Adrenal gland (tissue), 12 donors: ENCODE results near the gene HABP4. TPM values are rescaled to one million over a fixed set of nuclear protein-coding genes. Genes with fewer than 3 reads are reported as not detected.

Source experiments
- DNase-seq, 7 donors: peaks; one replicate each; pipeline ENCODE4 v3.0.0-alpha.2; 2019 to 2020
- H3K27ac ChIP-seq, 5 donors: fragments of 200-600 bp; sonication (generic) in 4 of 5; 1 replicate in 3 of 5; 2 replicates in 2 of 5; pipeline versions ENCODE4 v1.5.1 to v1.8.0; 2016 to 2020; ENCODE audit warnings: mild to moderate bottlenecking in 1 of 5
- H3K27me3 ChIP-seq: fragments of 200-600 bp; 2 replicates; pipeline ENCODE4 v1.8.0; 2021
- H3K36me3 ChIP-seq, 2 donors: fragments of 200-600 bp; replicated peaks in 1 of 2; 1 replicate in 1 of 2; 2 replicates in 1 of 2; pipeline versions ENCODE4 v1.5.1 to v1.8.0; 2018 to 2022
- H3K4me1 ChIP-seq, 2 donors: fragments of 200-600 bp; replicated peaks in 1 of 2; 1 replicate in 1 of 2; 2 replicates in 1 of 2; pipeline versions ENCODE4 v1.5.1 to v1.8.0; 2018 to 2021
- H3K4me3 ChIP-seq, 4 donors: fragments of 200-600 bp; sonication (generic) in 3 of 4; one replicate each; pipeline ENCODE4 v1.5.1; 2016 to 2018
- H3K9me3 ChIP-seq, 3 donors: fragments of 200-600 bp; sonication (generic) in 1 of 3; replicated peaks in 1 of 3; 1 replicate in 2 of 3; 2 replicates in 1 of 3; pipeline versions ENCODE4 v1.5.1 to v1.8.0; 2016 to 2021
- POLR2A ChIP-seq, 2 donors: fragments of 450-650 bp; IDR thresholded peaks; one replicate each; pipeline ENCODE4 v1.6.1; 2017; ENCODE audit warnings: antibody characterized with exemption in 2 of 2, mild to moderate bottlenecking in 2 of 2, moderate library complexity in 1 of 2
- WGBS, 4 donors: extraction: QIAGEN DNeasy Blood & Tissue Kit in 2 of 4; methylation state at CpG; one replicate each; pipeline versions ENCODE4 v1.1.5 to v1.1.7; 2013 to 2017; 5-methylcytosine and 5-hydroxymethylcytosine counted together
- intact Hi-C, 2 donors: fragments of 100-400 bp; cut with DNase I; formaldehyde crosslinking; loops; one replicate each; pipeline versions ENCODE4 v1.14.1 to v1.15.0; 2022 to 2023
- polyA plus RNA-seq, 3 donors: library from polyadenylated mRNA; stranded (reverse); fragments of 200-250 nt in 2 of 3; fragments of 350-450 nt in 1 of 3; fragmentation: Illumina TruSeq in 1 of 3; extraction: RNeasy Lipid Tissue Mini Kit (QIAGEN cat#74804) in 1 of 3; gene quantifications; one replicate each; pipeline ENCODE4 v1.2.3, GENCODE V29; 2013 to 2014
- total RNA-seq, 9 donors: library from RNA; depleted of rRNA in 4 of 9; stranded (reverse); fragments of >200 nt in 4 of 9; fragments of 120-200 nt in 1 of 9; fragmentation: NEBNext Ultra II Directional in 1 of 9; extraction: Animal tissue kit (Norgen Biotek cat#: 25700) in 1 of 9; gene quantifications; one replicate each; pipeline versions ENCODE4 v1.1.0 to v1.2.4, GENCODE V29; 2013 to 2023
- TF ChIP-seq, protein P1 (sequence below), 6 experiments: fragments of 450-650 bp in 4 of 6; fragments of 200-600 bp in 2 of 6; sonication (generic) in 1 of 6; IDR thresholded peaks; 1 replicate in 5 of 6; 2 replicates in 1 of 6; pipeline versions ENCODE4 v1.5.1 to v1.8.0; 2016 to 2021; ENCODE audit warnings: antibody characterized with exemption in 6 of 6, mild to moderate bottlenecking in 2 of 6, moderate library complexity in 1 of 6
- donor health status: healthy with polysubstance abuse.
- donor health status: Bipolar disorder and iron deficiency.
- donor health status: DM: yes; HTN: yes; CAD: no.
- donor health status: DM: no; HTN: no; CAD: no.
- donor health status: DM: no; HTN: no; CAD: no.
- donor health status: DM: yes; HTN: yes; CAD: no.

Gene HABP4
- total and polyA plus RNA-seq, 12 donors, result 4.8 to 22.4 (median 10.0) TPM

DNA sequence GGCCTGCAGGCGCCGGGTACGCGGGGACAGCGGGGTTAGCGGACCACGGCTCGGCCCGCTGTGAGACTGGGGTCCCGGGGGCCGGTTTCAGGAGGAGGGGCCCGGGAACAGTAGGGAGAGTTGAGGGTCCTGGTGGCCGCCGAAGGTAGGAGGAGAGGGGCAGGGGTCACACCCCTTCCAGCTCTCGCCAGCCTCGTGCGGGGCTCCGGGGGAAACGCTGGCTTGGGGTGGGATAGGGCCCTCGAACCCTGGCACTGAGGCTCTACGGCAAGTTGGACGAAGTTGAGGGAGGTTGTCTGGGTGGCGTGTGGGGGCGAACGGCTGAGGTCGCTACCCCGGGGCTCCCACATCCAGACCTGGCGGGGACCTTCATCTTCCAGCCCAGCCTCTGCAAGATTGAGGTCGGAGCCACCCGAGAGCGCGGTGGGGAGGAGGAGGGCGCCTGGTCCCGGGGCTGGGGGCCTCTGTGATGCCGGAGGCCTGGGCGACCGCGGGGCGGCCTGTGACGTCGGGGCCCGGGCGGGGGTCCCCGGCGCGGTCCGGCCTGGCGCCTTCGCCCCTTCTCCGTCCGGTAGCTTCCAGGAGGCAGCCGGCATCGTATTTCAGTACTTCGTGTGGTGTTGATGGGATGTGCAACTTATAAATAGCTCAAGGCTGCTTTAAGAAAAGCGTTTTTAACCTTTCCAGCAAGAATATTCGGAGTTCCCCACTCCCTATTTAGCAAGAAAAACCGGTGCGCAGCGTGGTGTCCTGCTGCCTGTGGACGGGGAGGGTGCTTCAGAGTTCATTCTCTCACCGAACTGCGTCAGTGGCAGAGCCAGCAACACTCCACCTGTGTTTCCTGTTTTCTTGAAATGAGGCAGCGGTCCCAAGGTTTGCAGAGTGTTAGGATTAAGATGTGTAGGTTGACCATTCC lies 902 bp downstream of the HABP4 start:
- Histone ChIP-seq H3K27me3 (no peaks in the 10 kb centered on the region), H3K36me3 (no peaks in the 10 kb centered on the region), H3K4me3 (peak overlapping the region in 2 of 4 donors; percentile 52 to 75), H3K27ac (peak overlapping the region in 4 of 5 donors; percentile 65 to 90 (median 73)), H3K4me1 (peaks cover 4 to 10% of the 10 kb centered on the region in 2 donors), H3K9me3 (no peaks in the 10 kb centered on the region)
- DNase-seq, result peak; percentile 22 to 73 (median 40)
- intact Hi-C loops, result no loop called here
- no peak for TF ChIP-seq POLR2A (IDR thresholded peaks at IDR 0.05)
- TF ChIP-seq, protein P1, sequence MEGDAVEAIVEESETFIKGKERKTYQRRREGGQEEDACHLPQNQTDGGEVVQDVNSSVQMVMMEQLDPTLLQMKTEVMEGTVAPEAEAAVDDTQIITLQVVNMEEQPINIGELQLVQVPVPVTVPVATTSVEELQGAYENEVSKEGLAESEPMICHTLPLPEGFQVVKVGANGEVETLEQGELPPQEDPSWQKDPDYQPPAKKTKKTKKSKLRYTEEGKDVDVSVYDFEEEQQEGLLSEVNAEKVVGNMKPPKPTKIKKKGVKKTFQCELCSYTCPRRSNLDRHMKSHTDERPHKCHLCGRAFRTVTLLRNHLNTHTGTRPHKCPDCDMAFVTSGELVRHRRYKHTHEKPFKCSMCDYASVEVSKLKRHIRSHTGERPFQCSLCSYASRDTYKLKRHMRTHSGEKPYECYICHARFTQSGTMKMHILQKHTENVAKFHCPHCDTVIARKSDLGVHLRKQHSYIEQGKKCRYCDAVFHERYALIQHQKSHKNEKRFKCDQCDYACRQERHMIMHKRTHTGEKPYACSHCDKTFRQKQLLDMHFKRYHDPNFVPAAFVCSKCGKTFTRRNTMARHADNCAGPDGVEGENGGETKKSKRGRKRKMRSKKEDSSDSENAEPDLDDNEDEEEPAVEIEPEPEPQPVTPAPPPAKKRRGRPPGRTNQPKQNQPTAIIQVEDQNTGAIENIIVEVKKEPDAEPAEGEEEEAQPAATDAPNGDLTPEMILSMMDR (IDR thresholded peaks at IDR 0.05), result no peak
- 2 to 3% (median 2%) methylated on average over 17 to 63 of the region's 63 CpGs for WGBS, 4 donors

DNA sequence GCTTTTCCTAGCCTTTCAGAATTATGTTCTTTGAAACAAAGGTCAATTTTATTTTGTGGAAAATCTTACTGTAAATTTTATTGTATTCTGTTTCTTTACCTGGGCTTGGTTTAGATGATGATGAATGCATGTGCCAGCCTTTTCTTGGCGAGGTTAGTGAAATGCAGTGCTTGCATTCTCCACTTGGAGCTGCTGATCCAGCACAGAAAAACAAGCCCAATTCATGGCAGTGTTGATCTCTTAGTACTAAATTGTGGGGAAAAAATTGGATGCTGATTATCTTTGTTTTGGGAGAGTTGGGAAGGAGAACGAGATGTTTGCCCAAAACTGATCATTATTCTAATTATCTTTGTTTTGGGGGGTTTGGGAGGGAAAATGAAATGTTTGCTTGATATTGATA lies 3.7 kb downstream of the HABP4 start:
- whole genome bisulfite sequencing, 4 donors, result 48 to 56% (median 51%) methylated on average over 2 of the region's 2 CpGs
- Histone ChIP-seq H3K4me1 (peaks cover 4 to 10% of the 10 kb centered on the region in 2 donors), H3K27ac (no peak overlapping the region), H3K27me3 (no peaks in the 10 kb centered on the region), H3K4me3 (no peak overlapping the region), H3K36me3 (no peaks in the 10 kb centered on the region), H3K9me3 (no peaks in the 10 kb centered on the region)
- intact Hi-C loops, result no loop called here
- TF ChIP-seq, protein P1 (IDR thresholded peaks at IDR 0.05), result peak; percentile 30 to 61 (median 46)
- no peak for TF ChIP-seq POLR2A (IDR thresholded peaks at IDR 0.05)
- peak in 3 of 7 donors; percentile 20 to 36 (median 29) for DNase-seq

DNA sequence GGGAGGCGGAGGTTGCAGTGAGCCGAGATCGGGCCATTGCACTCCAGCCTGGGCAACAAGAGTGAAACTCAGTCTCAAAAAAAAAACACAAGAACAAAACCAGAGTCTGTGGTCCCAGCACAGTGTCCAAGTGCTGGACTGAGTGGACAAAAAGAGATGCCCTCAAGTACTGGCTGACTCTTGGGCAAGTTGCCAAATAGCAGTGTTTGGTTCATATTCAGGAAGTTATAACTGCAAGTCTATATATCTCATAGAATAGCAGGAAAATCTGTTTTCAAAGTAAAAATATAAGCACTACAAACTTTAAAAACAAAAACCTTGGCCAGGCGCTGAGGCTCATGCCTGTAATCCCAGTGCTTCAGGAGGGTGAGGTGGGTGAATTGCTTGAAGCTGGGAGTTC lies 7.3 kb downstream of the HABP4 start:
- H3K36me3 ChIP-seq, result no peaks in the 10 kb centered on the region
- H3K27ac ChIP-seq, result no peak overlapping the region
- DNase-seq, result no peak
- no peak overlapping the region for H3K4me3 ChIP-seq
- H3K9me3 ChIP-seq, result no peaks in the 10 kb centered on the region
- H3K27me3 ChIP-seq, result no peaks in the 10 kb centered on the region
- no peak for TF ChIP-seq POLR2A (IDR thresholded peaks at IDR 0.05)
- TF ChIP-seq, protein P1 (IDR thresholded peaks at IDR 0.05), result no peak
- intact Hi-C loops, result no loop called here
- 91 to 96% (median 92%) methylated on average over 4 of the region's 4 CpGs for WGBS, 4 donors
- no peaks in the 10 kb centered on the region for H3K4me1 ChIP-seq

DNA sequence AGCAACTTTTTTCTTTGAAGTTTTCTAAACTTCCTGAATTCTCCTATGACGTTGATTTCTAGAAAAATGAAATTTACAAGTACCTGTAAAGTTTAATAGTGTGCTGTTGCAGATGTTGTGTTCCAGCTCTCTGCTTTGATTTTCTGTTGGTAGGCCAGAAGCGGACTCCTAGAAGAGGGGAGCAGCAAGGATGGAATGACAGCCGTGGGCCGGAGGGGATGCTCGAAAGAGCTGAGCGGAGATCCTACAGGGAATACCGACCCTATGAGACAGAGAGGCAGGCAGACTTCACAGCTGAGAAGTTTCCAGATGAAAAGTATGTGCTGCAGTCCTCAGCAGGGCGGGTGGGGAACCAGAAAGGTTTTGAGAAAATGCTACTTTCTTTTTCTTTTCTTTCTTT lies 8.3 kb downstream of the HABP4 start:
- intact Hi-C loops, result no loop called here

More for the DNA sequence above, 8.3 kb downstream of the HABP4 start:
- Histone ChIP-seq H3K4me3 (no peak overlapping the region), H3K4me1 (no peaks in the 10 kb centered on the region), H3K27me3 (no peaks in the 10 kb centered on the region), H3K36me3 (no peaks in the 10 kb centered on the region), H3K27ac (no peak overlapping the region), H3K9me3 (no peaks in the 10 kb centered on the region)
- TF ChIP-seq, protein P1 (IDR thresholded peaks at IDR 0.05), result no peak
- TF ChIP-seq POLR2A (IDR thresholded peaks at IDR 0.05), result no peak
- DNase-seq, result no peak
- 92 to 95% (median 94%) methylated on average over 8 of the region's 8 CpGs for WGBS, 4 donors
